NCI-H2196 treated with DMSO at 0.1 percent for 48 hours (cell line): ENCODE results near the gene MATN3.
A peak's percentile ranks its signal among the peaks of the same experiment; 100 is the strongest.

Experiments used
- DNase-seq: peaks from one replicate; lab custom pipeline; 2025; ENCODE audit not compliant: unreplicated experiment; lab: John Stamatoyannopoulos, UW

MATN3 gene

GRCh38 chr2:20005891-20006470, 6.5 kb downstream of the MATN3 start:
- no peak for DNase-seq

- no peak for DNase-seq
Measured at GRCh38 chr2:20005067-20005627, 7.3 kb downstream of the MATN3 start.

GRCh38 chr2:20001361-20001863, 11.1 kb downstream of the MATN3 start:
- DNase-seq: no peak

- DNase-seq: no peak
Measured at GRCh38 chr2:19993731-19994130, 18.7 kb downstream of the MATN3 start.

GRCh38 chr2:19991895-19992294, 20.6 kb downstream of the MATN3 start:
- DNase-seq: no peak

GRCh38 chr2:19990416-19990728, 22.1 kb downstream of the MATN3 start:
- no peak for DNase-seq

- peak; percentile 81 for DNase-seq
Measured at GRCh38 chr2:19989667-19990415, 22.6 kb downstream of the MATN3 start, which contains the start of gene WDR35. Gene WDR35 (minus strand): TSS chr2:19990105. CDS start chr2:19990015, 90 bp downstream.

GRCh38 chr2:19989342-19989666, 23.2 kb downstream of the MATN3 start:
- DNase-seq: no peak

GRCh38 chr2:19988600-19988999, 23.9 kb downstream of the MATN3 start:
- no peak for DNase-seq

GRCh38 chr2:19987936-19988335, 24.5 kb downstream of the MATN3 start:
- DNase-seq: no peak

GRCh38 chr2:19982268-19982667, 30.2 kb downstream of the MATN3 start:
- no peak for DNase-seq

GRCh38 chr2:19979932-19980331, 32.5 kb downstream of the MATN3 start:
- no peak for DNase-seq

- DNase-seq: no peak
Measured at GRCh38 chr2:19973466-19973865, 39.0 kb downstream of the MATN3 start.

- no peak for DNase-seq
Measured at GRCh38 chr2:19971691-19972090, 40.8 kb downstream of the MATN3 start.

- no peak for DNase-seq
Measured at GRCh38 chr2:19963386-19963785, 49.1 kb downstream of the MATN3 start.

GRCh38 chr2:19955544-19956422, 56.7 kb downstream of the MATN3 start:
- peak; percentile 31 for DNase-seq

GRCh38 chr2:19949071-19949470, 63.4 kb downstream of the MATN3 start:
- DNase-seq: no peak

- DNase-seq: no peak
Measured at GRCh38 chr2:19947184-19947940, 65.1 kb downstream of the MATN3 start.

GRCh38 chr2:19944205-19944845, 68.1 kb downstream of the MATN3 start:
- no peak for DNase-seq

- no peak for DNase-seq
Measured at GRCh38 chr2:19943189-19943588, 69.3 kb downstream of the MATN3 start.
